Glomerular visceral epithelial cell (primary cell): ENCODE results near the gene ACER2.
A peak's percentile ranks its signal among the peaks of the same experiment; 100 is the strongest.

Experiments
- DNase-seq: peaks from one replicate; pipeline ENCODE4 v3.0.0-alpha.2; 2016; ENCODE audit errors: extremely low spot score

ACER2 gene

DNA sequence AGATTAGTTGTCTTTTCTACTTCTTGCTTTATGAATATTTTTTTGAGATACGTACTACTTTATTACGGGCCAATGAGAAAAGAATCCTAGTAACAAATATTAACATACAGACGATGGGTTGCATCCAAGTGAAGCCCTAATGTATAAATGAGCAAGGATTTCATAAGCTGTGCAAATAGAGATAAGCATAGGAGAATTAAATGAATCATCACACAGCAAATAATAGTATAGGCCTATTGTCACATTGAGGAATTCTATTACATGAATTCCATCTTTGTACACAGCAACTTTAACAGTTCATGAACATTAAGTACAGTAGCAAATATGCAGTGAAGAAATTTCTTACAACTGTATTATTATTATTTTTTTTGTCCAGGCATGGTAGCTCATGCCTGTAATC, 78.0 kb downstream of the ACER2 start:
- DNase-seq: no peak

DNA sequence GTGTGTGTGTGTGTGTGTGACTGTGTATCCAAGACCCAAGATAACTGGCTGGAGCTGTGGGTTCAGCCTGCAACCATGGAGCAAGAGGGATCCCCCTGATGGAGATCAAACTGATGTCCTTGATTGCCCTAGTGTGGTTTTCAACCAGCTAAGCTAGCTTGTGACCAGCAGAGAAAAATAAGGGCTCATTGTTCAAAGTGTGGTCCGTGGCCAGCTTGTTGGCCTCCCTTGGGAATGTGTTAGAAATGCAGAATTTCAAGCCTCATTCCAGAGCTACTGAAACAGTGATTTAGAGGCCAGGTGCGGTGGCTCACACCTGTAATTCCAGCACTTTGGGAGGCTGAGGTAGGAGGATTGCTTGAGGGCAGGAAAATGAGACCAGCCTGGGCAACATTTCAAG, 79.9 kb downstream of the ACER2 start:
- DNase-seq: no peak

GRCh38 chr9:19490269-19490668, 81.5 kb downstream of the ACER2 start:
- DNase-seq: no peak

- no peak for DNase-seq
Measured at GRCh38 chr9:19490828-19491227, 82.0 kb downstream of the ACER2 start.

GRCh38 chr9:19492775-19493173, 84.0 kb downstream of the ACER2 start:
- no peak for DNase-seq

DNA sequence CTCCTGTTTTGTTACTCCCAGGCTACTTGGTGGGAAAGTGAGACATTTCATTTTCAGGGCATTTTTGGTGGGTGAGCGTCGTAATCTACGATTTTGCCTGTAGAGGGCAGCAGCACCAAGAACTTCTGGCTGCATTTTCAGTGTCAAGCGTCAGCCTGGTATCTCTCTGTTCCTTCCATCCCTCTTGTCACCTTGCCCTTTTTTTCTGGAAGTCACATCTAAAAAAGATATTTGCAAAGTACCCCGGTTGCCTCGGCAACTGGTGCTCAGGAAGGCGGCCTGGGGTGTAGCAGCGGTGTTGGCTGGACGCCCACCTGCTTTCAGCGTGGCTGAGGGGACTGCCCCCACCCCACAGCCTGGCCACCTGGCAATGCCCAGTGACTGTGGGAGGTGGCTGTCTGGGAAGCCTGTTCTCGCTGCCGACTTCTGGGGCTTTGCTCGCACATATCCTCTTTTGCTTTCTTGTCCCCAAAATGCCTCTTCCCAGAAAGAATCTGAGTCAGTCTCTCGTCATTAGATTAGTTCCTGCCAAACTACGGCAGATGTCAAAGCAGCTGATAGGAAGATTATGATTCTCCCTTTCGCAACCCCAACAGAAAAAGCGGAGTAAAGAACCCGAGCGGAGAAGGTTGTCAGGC, 84.5 kb downstream of the ACER2 start:
- peak; percentile 49 for DNase-seq

DNA sequence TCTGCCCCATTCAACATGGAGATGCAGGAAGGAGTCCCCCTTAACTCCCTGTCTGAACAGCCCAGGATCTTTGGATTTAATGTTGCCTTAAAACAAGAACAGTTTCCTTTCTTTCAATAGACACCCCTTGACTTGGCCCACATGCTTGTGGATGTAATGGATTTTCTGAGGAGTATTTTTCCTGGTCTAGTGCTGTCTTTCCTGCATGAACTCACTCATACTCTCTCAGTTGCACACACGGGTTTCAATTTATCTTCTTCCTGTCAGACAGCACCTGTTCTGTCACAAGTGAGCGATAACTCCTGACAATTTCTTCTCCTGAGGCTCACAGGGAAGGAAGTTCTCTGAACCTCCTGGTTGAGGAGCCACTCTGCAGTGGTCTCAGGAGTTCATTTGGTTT, 85.1 kb downstream of the ACER2 start:
- no peak for DNase-seq

- DNase-seq: no peak
Measured at GRCh38 chr9:19495186-19496028, 86.6 kb downstream of the ACER2 start.

- no peak for DNase-seq
Measured at GRCh38 chr9:19496321-19497050, 87.7 kb downstream of the ACER2 start.

DNA sequence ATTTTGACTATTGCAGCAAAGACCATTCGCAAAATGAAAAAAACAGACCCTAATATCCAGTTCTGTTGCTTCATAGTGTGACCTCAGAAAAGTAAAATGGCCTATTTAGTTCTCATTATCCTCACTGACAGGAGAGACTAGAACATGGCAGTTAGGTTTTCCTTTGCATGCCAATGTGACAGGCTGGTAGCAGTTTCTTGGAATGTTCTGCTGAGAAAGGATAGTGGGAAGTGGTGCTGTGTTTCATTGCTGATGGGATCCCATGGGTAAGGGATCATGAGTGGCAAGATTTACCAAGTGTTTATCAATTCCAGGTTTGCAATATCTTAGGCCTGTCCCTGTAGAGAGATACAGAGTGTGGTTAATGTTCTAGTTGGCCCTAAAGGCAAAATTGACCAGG, 88.5 kb downstream of the ACER2 start:
- no peak for DNase-seq

GRCh38 chr9:19498015-19498414, 89.2 kb downstream of the ACER2 start:
- DNase-seq: no peak
